CD4-positive, CD25-positive, alpha-beta regulatory T cell (primary cell): ENCODE data around the gene RPL11. TPM values are rescaled to one million over a fixed set of nuclear protein-coding genes. Genes with fewer than 3 reads are reported as not detected.
"Not testable (repeated sequence)": the region's sequence is repeated elsewhere in the genome, so short reads cannot be mapped to it uniquely, and the experiment has no call there.

Experiments used
- ATAC-seq, 2 donors: fragments of 150-1000 bp; cut with Tn5 transposase; one replicate each; pipeline ENCODE4 v1.10.0; 2021; ENCODE audit warnings: low read depth in 2 of 2, moderate number of reproducible peaks in 2 of 2, moderate library complexity in 1 of 2
- DNase-seq, 3 donors: peaks; one replicate each; pipeline versions ENCODE4 v3.0.0 to v3.0.0-alpha.2; 2012 to 2022; ENCODE audit warnings: mixed read lengths in 1 of 3
- H3K27ac ChIP-seq: one replicate; pipeline ENCODE4 v1.7.0; 2013; ENCODE audit warnings: mild to moderate bottlenecking, low read length; ENCODE audit not compliant: insufficient read depth, poor library complexity, severe bottlenecking
- H3K27me3 ChIP-seq: one replicate; pipeline ENCODE4 v1.7.0; 2013; ENCODE audit warnings: low read length; ENCODE audit not compliant: control insufficient read depth, insufficient read depth
- H3K36me3 ChIP-seq: one replicate; pipeline ENCODE4 v1.7.0; 2013; ENCODE audit warnings: mild to moderate bottlenecking, low read length, moderate library complexity; ENCODE audit not compliant: control insufficient read depth, insufficient read depth
- H3K4me1 ChIP-seq: 2 replicates; pipeline ENCODE4 v1.7.0; 2013; ENCODE audit warnings: mild to moderate bottlenecking, low read length; ENCODE audit not compliant: insufficient read depth, control insufficient read depth, poor library complexity, severe bottlenecking
- H3K4me3 ChIP-seq: one replicate; pipeline ENCODE4 v1.7.0; 2013; ENCODE audit warnings: low read depth, mild to moderate bottlenecking, low read length, moderate library complexity
- H3K9me3 ChIP-seq, 2 experiments: 1 replicate in 1 of 2; 2 replicates in 1 of 2; pipeline ENCODE4 v1.7.0; 2013; ENCODE audit warnings: low read length in 2 of 2, mild to moderate bottlenecking in 1 of 2, moderate library complexity in 1 of 2; ENCODE audit not compliant: control insufficient read depth in 2 of 2
- H3K27ac Mint-ChIP-seq, 3 donors: one replicate each; pipeline ENCODE4 v1.8.0; 2020 to 2022; ENCODE audit warnings: mild to moderate bottlenecking in 3 of 3, mixed read lengths in 3 of 3, moderate library complexity in 2 of 3
- H3K27me3 Mint-ChIP-seq: one replicate; pipeline ENCODE4 v1.8.0; 2022; ENCODE audit warnings: mild to moderate bottlenecking, mixed read lengths
- H3K36me3 Mint-ChIP-seq: one replicate; pipeline ENCODE4 v1.8.0; 2020; ENCODE audit warnings: mixed read lengths
- H3K4me1 Mint-ChIP-seq, 4 donors: one replicate each; pipeline ENCODE4 v1.8.0; 2020 to 2022; ENCODE audit warnings: mixed read lengths in 4 of 4, mild to moderate bottlenecking in 1 of 4
- H3K4me3 Mint-ChIP-seq, 4 donors: one replicate each; pipeline ENCODE4 v1.8.0; 2020 to 2022; ENCODE audit warnings: mild to moderate bottlenecking in 4 of 4, mixed read lengths in 4 of 4, moderate library complexity in 3 of 4
- H3K9me3 Mint-ChIP-seq, 7 donors: one replicate each; pipeline ENCODE4 v1.8.0; 2020 to 2022; ENCODE audit warnings: mixed read lengths in 7 of 7, mild to moderate bottlenecking in 3 of 7, moderate library complexity in 2 of 7
- polyA plus RNA-seq, 4 donors: library from polyadenylated mRNA; unstranded; fragments of 300-500 nt; fragmentation: Illumina TruSeq; gene quantifications; one replicate each; pipeline ENCODE4 v1.2.3, GENCODE V29; 2021
- total RNA-seq: library from RNA; stranded (reverse); gene quantifications from one replicate; pipeline ENCODE4 v1.2.3, GENCODE V29; 2022

RPL11 gene
- total and polyA plus RNA-seq, 5 donors from 2014 or later: 1,256 to 1,673 (median 1,395) TPM

DNA sequence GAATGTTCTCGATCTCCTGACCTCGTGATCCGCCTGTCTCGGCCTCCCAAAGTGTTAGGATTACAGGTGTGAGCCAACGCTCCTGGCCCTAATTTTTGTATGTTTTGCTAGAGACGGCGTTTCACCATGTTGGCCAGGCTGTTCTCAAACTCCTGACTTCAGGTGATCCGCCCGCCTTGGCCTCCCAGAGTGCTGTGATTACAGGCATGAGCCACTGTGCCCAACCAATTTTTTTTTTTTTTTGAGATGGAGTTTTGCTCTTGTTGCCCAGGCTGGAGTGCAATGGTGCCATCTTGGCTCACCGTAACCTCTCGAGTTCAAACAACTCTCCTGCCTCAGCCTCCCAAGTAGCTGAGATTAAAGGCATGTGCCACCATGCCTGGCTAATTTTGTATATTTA, 42.4 kb upstream of the RPL11 start:
- not testable (repeated sequence) for H3K9me3 Mint-ChIP-seq, H3K27me3 ChIP-seq, H3K4me1 ChIP-seq, H3K4me3 ChIP-seq, H3K36me3 Mint-ChIP-seq, ATAC-seq, H3K4me3 Mint-ChIP-seq, H3K9me3 ChIP-seq, DNase-seq, H3K27ac ChIP-seq, H3K4me1 Mint-ChIP-seq, H3K36me3 ChIP-seq
- H3K27me3 Mint-ChIP-seq: peaks cover 13% of the 10 kb centered on the region
- H3K27ac Mint-ChIP-seq: peak overlapping the region in 1 of 3 donors; percentile 76

DNA sequence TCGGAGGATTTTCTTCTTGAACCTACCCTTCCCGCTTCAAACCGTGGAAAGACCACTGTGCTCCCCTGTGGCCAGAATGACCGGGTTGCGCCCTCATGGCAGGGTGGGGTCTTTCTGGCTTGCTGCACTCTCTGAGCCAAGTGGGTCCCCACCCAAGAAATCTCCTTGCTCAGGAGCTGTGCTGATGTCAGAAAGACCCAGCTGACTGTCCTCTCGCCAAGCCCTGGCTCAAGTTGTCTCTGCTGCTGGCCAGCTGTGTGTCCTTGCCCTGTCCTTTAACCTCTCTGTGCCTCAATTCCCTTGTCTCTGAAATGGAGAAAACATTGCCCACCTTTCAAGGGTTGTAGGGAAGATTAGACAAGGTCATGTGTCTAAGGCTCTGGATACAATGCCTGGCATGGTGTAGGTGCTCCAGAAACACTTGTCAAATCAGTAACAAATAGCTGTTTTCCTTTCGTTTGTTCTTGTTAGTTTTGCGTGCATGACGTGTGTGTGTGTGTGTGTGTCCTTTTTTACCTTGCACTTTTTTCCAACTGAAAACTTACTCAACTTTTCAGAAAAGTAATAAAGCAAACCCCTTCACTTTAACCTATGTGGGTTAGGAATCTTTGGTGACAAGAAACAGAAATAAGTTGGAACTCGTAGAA, 41.1 kb upstream of the RPL11 start:
- Mint-ChIP-seq H3K27me3 (peaks cover 13% of the 10 kb centered on the region), H3K9me3 (no peaks in the 10 kb centered on the region), H3K4me3 (no peak overlapping the region), H3K27ac (no peak overlapping the region), H3K36me3 (no peaks in the 10 kb centered on the region), H3K4me1 (no peaks in the 10 kb centered on the region)
- no peaks in the 10 kb centered on the region for H3K27me3 ChIP-seq
- no peak overlapping the region for H3K27ac ChIP-seq
- no peaks in the 10 kb centered on the region for H3K9me3 ChIP-seq
- H3K4me1 ChIP-seq: no peaks in the 10 kb centered on the region
- no peaks in the 10 kb centered on the region for H3K36me3 ChIP-seq
- no peak overlapping the region for H3K4me3 ChIP-seq
- ATAC-seq (no peak), DNase-seq (no peak)

DNA sequence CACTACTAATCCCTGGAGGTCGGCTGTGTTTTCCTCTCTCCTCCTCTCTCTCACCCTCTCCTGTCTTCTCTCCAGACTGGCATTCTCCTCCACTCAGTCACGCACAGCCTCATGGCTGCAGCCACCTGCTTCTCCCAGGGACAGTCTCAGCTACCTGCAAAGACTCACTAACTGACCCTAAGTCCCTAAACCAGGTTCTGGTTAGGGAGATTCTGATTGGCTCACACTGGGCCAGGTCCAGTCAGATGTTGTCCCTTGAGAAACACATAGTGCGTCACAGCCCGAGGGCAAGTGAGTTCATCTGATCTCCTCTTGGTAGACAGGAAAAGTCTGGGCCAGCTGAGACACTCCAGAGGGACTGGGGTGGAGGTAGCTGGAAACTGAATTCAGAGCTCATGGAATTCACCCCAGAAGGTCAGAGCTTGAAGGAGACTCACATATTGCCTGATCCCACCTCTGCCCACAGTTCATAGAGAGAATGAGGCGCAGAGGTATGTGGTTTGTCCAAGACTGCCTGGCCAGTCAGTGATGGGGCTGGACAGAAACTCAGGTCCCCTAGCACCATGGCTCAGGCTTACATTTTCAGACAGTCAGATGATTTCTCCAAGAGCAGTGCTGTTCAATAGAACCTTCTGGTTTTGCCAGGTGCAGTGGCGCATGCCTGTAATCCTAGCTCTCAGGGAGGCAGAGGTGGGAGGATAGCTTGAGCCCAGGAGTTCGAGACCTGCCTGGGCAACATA, 40.4 kb upstream of the RPL11 start:
- DNase-seq (no peak), ATAC-seq (no peak)
- Histone ChIP-seq H3K4me1 (no peaks in the 10 kb centered on the region), H3K9me3 (no peaks in the 10 kb centered on the region), H3K36me3 (no peaks in the 10 kb centered on the region), H3K27ac (no peak overlapping the region), H3K4me3 (no peak overlapping the region), H3K27me3 (no peaks in the 10 kb centered on the region)
- H3K27me3 Mint-ChIP-seq: peaks cover 13% of the 10 kb centered on the region
- no peaks in the 10 kb centered on the region for H3K4me1 Mint-ChIP-seq
- no peak overlapping the region for H3K27ac Mint-ChIP-seq
- no peaks in the 10 kb centered on the region for H3K9me3 Mint-ChIP-seq
- H3K4me3 Mint-ChIP-seq: no peak overlapping the region
- H3K36me3 Mint-ChIP-seq: no peaks in the 10 kb centered on the region

DNA sequence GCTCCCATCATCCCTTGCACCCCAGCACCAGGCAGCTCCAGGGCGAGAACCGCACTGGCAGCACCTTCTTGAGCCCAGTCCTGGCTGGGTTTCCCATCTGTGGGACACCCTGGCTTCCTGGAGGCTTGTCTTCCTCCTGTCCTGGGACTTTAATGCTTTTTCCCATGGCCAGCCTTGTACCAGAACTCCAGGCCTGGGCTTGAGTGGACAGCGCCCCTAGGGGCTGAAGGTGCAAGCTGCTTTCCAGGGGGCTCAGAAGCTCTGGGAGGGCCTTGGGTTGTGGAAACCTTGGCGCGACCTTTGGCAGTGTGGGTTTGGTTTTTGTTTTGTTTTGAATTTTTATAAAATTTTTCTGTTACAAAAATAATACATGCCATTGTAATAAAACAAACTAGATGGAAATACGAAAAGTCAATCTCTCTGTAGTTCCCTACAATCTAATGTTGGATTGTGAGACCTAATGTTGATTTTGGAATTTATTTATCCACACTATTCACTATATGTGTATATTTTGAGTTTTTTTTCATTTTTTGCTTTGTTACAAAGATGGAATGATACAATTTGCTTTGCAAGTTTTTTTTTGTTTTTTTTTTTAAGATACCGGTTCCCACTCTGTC, 33.8 kb upstream of the RPL11 start:
- Mint-ChIP-seq H3K4me1 (no peaks in the 10 kb centered on the region), H3K27me3 (peaks cover 13% of the 10 kb centered on the region), H3K4me3 (no peak overlapping the region), H3K27ac (no peak overlapping the region), H3K36me3 (no peaks in the 10 kb centered on the region), H3K9me3 (no peaks in the 10 kb centered on the region)
- no peaks in the 10 kb centered on the region for H3K9me3 ChIP-seq
- DNase-seq (peak in 2 of 3 donors; percentile 17 to 51), ATAC-seq (no peak)
- no peaks in the 10 kb centered on the region for H3K4me1 ChIP-seq
- no peaks in the 10 kb centered on the region for H3K27me3 ChIP-seq
- no peak overlapping the region for H3K27ac ChIP-seq
- H3K36me3 ChIP-seq: no peaks in the 10 kb centered on the region
- H3K4me3 ChIP-seq: no peak overlapping the region

DNA sequence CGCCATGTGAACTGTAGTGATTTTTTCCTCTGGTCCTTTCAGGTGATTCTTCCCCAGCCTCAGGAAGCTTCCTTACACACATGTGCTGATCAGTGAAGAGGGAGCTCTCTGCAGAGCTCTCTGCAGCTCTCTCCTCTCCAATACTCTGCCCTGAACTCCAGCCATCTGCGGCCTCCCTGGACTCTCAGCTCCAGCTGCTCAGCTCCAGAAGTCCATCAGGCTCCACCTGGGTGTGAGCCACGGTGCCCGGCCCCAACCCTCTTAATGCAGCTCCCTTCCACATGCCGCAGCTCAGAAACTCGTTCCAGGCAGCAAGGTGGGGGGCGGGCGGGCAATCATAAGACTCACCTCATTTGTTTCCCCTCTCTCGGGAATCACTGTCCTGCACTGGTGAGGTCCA, 30.9 kb upstream of the RPL11 start:
- Histone ChIP-seq H3K36me3 (no peaks in the 10 kb centered on the region), H3K4me3 (no peak overlapping the region), H3K27me3 (no peaks in the 10 kb centered on the region), H3K27ac (no peak overlapping the region), H3K4me1 (no peaks in the 10 kb centered on the region), H3K9me3 (no peaks in the 10 kb centered on the region)
- Mint-ChIP-seq H3K9me3 (no peaks in the 10 kb centered on the region), H3K4me1 (peaks cover 5 to 8% (median 7%) of the 10 kb centered on the region in 4 donors), H3K27me3 (peaks cover 5% of the 10 kb centered on the region), H3K4me3 (no peak overlapping the region), H3K27ac (no peak overlapping the region), H3K36me3 (no peaks in the 10 kb centered on the region)
- ATAC-seq (no peak), DNase-seq (no peak)

DNA sequence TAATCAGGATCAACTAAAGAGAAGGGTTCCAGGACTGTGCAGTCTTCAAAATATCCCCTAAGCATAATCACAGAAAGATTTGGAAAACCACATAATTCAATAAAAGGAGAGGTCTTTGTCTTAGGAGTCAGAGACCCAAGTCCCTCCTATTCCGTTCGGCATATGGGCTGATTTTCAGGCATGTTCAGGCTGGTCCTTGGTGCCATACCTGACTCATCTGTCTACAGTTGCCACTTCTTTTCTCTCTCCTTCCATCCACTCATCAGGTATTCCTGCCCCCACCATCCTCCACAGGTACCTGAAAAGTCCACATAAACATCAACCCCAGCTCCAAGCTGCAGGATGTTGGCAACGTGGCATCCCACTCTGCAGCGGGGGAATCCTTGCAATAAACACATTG, 29.7 kb upstream of the RPL11 start:
- no peaks in the 10 kb centered on the region for H3K9me3 Mint-ChIP-seq
- peaks cover 5% of the 10 kb centered on the region for H3K27me3 Mint-ChIP-seq
- ATAC-seq (no peak), DNase-seq (no peak)
- H3K27ac Mint-ChIP-seq: peak overlapping the region in 1 of 3 donors; percentile 27
- H3K27ac ChIP-seq: no peak overlapping the region
- no peaks in the 10 kb centered on the region for H3K9me3 ChIP-seq
- H3K27me3 ChIP-seq: no peaks in the 10 kb centered on the region
- H3K36me3 ChIP-seq: no peaks in the 10 kb centered on the region
- no peak overlapping the region for H3K4me3 ChIP-seq
- no peaks in the 10 kb centered on the region for H3K36me3 Mint-ChIP-seq
- H3K4me1 Mint-ChIP-seq: peaks cover 5 to 8% (median 7%) of the 10 kb centered on the region in 4 donors
- no peak overlapping the region for H3K4me3 Mint-ChIP-seq
- H3K4me1 ChIP-seq: no peaks in the 10 kb centered on the region

DNA sequence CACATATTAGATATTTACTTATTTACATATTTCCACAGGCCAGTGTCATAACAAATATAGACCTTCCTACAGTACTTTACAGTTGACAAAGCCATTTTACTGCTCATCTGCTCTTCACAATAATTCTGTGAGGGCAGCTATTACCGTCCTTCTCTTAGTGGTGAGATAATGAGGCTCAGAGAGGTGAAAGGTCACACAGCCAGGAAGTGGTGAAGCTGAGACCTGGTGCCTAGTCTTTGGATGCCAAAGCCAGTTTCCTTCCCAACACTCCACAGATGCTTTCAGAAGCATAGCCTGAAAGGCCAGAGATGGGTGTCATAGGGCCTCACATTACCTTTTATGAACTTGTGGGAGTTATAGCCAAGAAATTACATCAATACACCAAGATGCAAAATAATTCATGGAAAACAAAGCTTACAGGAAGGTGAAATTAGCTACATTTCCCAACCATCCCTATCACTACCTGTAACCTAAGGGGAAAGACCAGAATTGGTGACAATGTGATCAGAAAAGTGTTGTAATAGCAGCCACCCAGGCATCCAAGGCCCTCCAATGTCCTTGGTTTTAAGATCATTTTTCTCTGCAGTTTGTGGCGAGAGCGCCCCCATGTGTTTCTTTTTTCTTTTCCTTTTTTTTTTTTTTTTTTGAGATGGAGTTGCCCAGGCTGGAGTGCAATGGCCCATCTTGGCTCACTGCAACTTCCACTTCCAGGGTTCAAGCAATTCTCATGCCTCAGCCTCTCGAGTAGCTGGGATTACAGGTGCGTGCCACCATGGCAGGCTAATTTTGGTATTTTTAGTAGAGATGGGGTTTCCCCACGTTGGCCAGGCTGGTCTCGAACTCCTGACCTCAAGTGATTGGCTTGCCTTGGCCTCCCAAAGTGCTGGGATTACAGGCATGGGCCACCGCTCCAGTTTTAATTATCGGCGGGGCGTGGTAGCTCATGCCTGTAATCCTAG, 26.5 kb upstream of the RPL11 start:
- H3K27me3 ChIP-seq: no peaks in the 10 kb centered on the region
- H3K9me3 ChIP-seq: no peaks in the 10 kb centered on the region
- H3K4me3 ChIP-seq: no peak overlapping the region
- H3K36me3 Mint-ChIP-seq: no peaks in the 10 kb centered on the region
- no peak overlapping the region for H3K4me3 Mint-ChIP-seq
- DNase-seq (peak in 2 of 3 donors; percentile 8 to 52), ATAC-seq (no peak)
- peaks cover 5 to 8% (median 7%) of the 10 kb centered on the region in 4 donors for H3K4me1 Mint-ChIP-seq
- no peaks in the 10 kb centered on the region for H3K9me3 Mint-ChIP-seq
- peaks cover 11% of the 10 kb centered on the region for H3K27me3 Mint-ChIP-seq
- no peak overlapping the region for H3K27ac ChIP-seq
- no peaks in the 10 kb centered on the region for H3K4me1 ChIP-seq
- no peaks in the 10 kb centered on the region for H3K36me3 ChIP-seq
- peak overlapping the region in 1 of 3 donors; percentile 37 for H3K27ac Mint-ChIP-seq
